ENCODE measurements around the gene NUP153.
"Not testable (repeated sequence)": the region's sequence is repeated elsewhere in the genome, so short reads cannot be mapped to it uniquely, and the experiment has no call there.

NUP153 gene

GRCh38 chr6:17712576-17712975 lies 5.9 kb upstream of the NUP153 start:
- no peak for DNase-seq

- DNase-seq: no peak
Measured at GRCh38 chr6:17710331-17710730, 3.6 kb upstream of the NUP153 start.

- DNase-seq: no peak
Measured at GRCh38 chr6:17709476-17709875, 2.8 kb upstream of the NUP153 start.

GRCh38 chr6:17708035-17708434 lies 1.3 kb upstream of the NUP153 start:
- not testable (repeated sequence) for DNase-seq

GRCh38 chr6:17707371-17707651 lies 586 bp upstream of the NUP153 start:
- no peak for DNase-seq

- DNase-seq: peak; percentile 51 to 73
Measured at GRCh38 chr6:17705778-17706579, 746 bp downstream of the NUP153 start.

- DNase-seq: peak; percentile 33 to 40
Measured at GRCh38 chr6:17705428-17705777, 1.3 kb downstream of the NUP153 start.

GRCh38 chr6:17703256-17703694 lies 3.5 kb downstream of the NUP153 start:
- peak; percentile 67 to 76 for DNase-seq

- peak in 1 of 2 experiments; percentile 21 for DNase-seq
Measured at GRCh38 chr6:17700421-17701416, 6.0 kb downstream of the NUP153 start.

- DNase-seq: no peak
Measured at GRCh38 chr6:17691925-17692538, 14.7 kb downstream of the NUP153 start.

- DNase-seq: no peak
Measured at GRCh38 chr6:17688481-17688880, 18.2 kb downstream of the NUP153 start.

- no peak for DNase-seq
Measured at GRCh38 chr6:17687136-17687535, 19.6 kb downstream of the NUP153 start.

GRCh38 chr6:17684134-17684533 lies 22.6 kb downstream of the NUP153 start:
- no peak for DNase-seq

GRCh38 chr6:17683428-17683827 lies 23.3 kb downstream of the NUP153 start:
- no peak for DNase-seq

GRCh38 chr6:17679726-17680125 lies 27.0 kb downstream of the NUP153 start:
- DNase-seq: no peak

GRCh38 chr6:17677602-17678001 lies 29.1 kb downstream of the NUP153 start:
- no peak for DNase-seq

- no peak for DNase-seq
Measured at GRCh38 chr6:17673543-17674254, 33.0 kb downstream of the NUP153 start.

GRCh38 chr6:17672064-17672718 lies 34.5 kb downstream of the NUP153 start:
- no peak for DNase-seq

GRCh38 chr6:17666646-17667045 lies 40.1 kb downstream of the NUP153 start:
- DNase-seq: no peak

- DNase-seq: no peak
Measured at GRCh38 chr6:17665132-17665531, 41.6 kb downstream of the NUP153 start.

- no peak for DNase-seq
Measured at GRCh38 chr6:17663226-17663625, 43.5 kb downstream of the NUP153 start.

- DNase-seq: no peak
Measured at GRCh38 chr6:17662585-17662984, 44.1 kb downstream of the NUP153 start.

All from AML-193 (cell line).